Thyroid gland (tissue), 4 donors: Measurements from ENCODE around the gene REEP1.

Source experiments
- POLR2A ChIP-seq, 2 donors: fragments of 450-650 bp; IDR thresholded peaks; one replicate each; pipeline ENCODE4 v1.6.1; 2017; ENCODE audit warnings: antibody characterized with exemption in 2 of 2, mild to moderate bottlenecking in 2 of 2, moderate library complexity in 1 of 2
- TF ChIP-seq, protein P1 (sequence below), 6 experiments: fragments of 200-600 bp in 3 of 6; fragments of 450-650 bp in 3 of 6; sonication (generic) in 3 of 6; IDR thresholded peaks; one replicate each; pipeline ENCODE4 v1.5.1; 2016 to 2019; ENCODE audit warnings: antibody characterized with exemption in 6 of 6, mild to moderate bottlenecking in 2 of 6, inconsistent platforms in 1 of 6, moderate library complexity in 1 of 6

DNA sequence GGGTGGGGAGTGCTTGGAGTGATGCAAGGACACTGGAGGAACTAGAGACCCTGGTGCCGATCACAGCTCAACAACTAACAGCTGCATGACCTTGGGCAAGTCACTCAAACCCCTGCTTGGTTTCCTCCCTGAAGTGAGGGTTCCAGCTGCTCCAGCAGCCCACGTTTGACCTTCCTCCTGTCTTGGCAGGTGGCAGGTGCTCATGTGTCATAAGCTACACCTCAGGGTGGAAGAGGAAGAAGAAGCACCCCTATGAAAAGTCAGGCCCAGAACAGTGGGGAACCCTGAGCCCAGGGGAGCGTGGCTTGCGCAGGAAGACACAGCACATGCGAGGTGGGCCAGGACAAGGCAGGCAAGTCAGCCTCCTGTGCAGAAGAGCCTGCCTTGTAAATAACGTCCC lies 95.8 kb downstream of the REEP1 start:
- TF ChIP-seq, protein P1, sequence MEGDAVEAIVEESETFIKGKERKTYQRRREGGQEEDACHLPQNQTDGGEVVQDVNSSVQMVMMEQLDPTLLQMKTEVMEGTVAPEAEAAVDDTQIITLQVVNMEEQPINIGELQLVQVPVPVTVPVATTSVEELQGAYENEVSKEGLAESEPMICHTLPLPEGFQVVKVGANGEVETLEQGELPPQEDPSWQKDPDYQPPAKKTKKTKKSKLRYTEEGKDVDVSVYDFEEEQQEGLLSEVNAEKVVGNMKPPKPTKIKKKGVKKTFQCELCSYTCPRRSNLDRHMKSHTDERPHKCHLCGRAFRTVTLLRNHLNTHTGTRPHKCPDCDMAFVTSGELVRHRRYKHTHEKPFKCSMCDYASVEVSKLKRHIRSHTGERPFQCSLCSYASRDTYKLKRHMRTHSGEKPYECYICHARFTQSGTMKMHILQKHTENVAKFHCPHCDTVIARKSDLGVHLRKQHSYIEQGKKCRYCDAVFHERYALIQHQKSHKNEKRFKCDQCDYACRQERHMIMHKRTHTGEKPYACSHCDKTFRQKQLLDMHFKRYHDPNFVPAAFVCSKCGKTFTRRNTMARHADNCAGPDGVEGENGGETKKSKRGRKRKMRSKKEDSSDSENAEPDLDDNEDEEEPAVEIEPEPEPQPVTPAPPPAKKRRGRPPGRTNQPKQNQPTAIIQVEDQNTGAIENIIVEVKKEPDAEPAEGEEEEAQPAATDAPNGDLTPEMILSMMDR (IDR thresholded peaks at IDR 0.05) = no peak
- no peak for TF ChIP-seq POLR2A (IDR thresholded peaks at IDR 0.05)
